Heart left ventricle (tissue), 13 donors: ENCODE data around the gene NXT2.

ENCODE experiments used
- CTCF ChIP-seq, 12 donors: fragments of 200-600 bp; sonication (generic) in 4 of 12; IDR thresholded peaks; one replicate each; pipeline versions ENCODE4 v1.5.0 to v1.8.0; 2018 to 2022; ENCODE audit warnings: antibody characterized with exemption in 12 of 12, mild to moderate bottlenecking in 5 of 12
- POLR2A ChIP-seq, 2 donors: fragments of 450-650 bp; IDR thresholded peaks; one replicate each; pipeline ENCODE4 v1.6.1; 2017; ENCODE audit warnings: antibody characterized with exemption in 2 of 2, mild to moderate bottlenecking in 2 of 2, moderate library complexity in 2 of 2
- donor health status: ischemic (EF 13 %, LVEDD 7.1; RV severe dilation, severe dysfunction).
- donor health status: DM: no; HTN: yes; CAD: no.
- donor health status: DM: no; HTN: no; CAD: no.
- donor health status: ischemic (EF 25% LVEDD 6.9; RV normal size, moderate dysfunction).
- donor health status: ischemic (EF 25% LVEDD 5.7; RV mildly dilated, moderate dysfunction).
- donor health status: ischemic (EF 35%, LVEDD 5.7; RV mildly dilated, moderate dysfunction).
- donor health status: nonischemic (EF 11% LVEDD 7.7; RV severe dilation, severe dysfunction).
- donor health status: DM: yes; HTN: yes; CAD: no.
- donor health status: PGD.
- donor health status: ischemic (EF 29% LVEDD 5.4; RV normal size, mild dysfunction).
- donor health status: nonischemic (EF 23%, LVEDD 6.1; RV moderate dilation, normal function).

DNA sequence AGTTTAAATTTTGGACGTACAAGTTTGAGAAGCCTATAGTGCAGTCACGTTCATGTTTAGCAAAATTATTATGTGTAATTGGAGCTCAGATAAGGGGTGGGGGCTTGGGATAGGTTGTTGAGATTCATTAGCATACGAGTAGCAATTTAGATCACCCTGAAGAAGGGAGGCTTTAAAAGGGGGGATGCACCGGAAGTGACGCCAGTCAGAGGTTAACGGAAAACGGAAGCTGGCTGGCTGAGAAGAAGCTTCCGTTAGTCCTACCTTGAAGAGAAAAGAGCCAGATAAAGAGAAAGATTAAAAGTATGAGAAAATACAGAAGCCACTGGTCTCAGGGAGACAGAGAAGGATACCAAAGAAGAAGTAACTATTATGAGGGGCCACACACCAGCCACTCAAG, 1.1 kb upstream of the NXT2 start:
- TF ChIP-seq CTCF (IDR thresholded peaks at IDR 0.05): no peak
- no peak for TF ChIP-seq POLR2A (IDR thresholded peaks at IDR 0.05)
